ENCODE data around the gene DQX1. TPM values are rescaled to one million over a fixed set of nuclear protein-coding genes. Genes with fewer than 3 reads are reported as not detected.
"Not testable (repeated sequence)": the region's sequence is repeated elsewhere in the genome, so short reads cannot be mapped to it uniquely, and the experiment has no call there.

Gene DQX1
- total RNA-seq, 1 experiment from 2014 or later, result 0.81 TPM

DNA sequence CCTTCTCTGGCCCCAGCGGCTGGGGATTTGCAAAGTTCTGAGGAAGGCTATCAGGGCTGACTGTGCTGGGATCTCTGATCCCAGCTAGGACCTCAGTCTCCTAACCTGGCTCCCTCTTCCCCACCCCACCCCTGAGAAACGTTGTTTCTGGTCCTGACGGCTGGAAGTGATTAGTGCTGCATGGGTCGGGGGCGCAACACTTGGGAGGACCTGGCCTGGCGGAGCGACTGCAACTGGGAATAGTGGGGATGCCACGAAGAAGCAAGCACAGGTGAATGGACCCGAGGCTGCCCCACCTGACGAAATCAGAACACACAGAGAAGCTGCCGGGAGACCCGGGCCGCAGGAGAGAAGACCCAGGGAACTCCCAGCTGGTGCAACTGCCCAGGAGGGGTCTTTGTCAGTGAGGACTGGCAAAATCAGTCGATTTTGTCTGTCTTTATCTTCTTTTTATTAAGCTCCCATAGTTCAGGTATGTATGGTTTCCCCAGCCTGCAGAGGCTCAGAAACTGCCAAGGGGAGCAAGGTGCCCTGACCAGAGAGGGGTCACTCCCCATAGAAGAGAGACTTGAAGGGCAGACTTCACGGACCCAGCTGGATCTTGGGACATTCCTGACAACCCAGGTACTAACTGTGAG is 26.0 kb downstream of the DQX1 start:
- in situ Hi-C loops (cut with HindIII; ENCODE audit: low sequenced_read_pairs), result no loop called here
- DNase-seq (ENCODE audit: low spot score), result no peak

DNA sequence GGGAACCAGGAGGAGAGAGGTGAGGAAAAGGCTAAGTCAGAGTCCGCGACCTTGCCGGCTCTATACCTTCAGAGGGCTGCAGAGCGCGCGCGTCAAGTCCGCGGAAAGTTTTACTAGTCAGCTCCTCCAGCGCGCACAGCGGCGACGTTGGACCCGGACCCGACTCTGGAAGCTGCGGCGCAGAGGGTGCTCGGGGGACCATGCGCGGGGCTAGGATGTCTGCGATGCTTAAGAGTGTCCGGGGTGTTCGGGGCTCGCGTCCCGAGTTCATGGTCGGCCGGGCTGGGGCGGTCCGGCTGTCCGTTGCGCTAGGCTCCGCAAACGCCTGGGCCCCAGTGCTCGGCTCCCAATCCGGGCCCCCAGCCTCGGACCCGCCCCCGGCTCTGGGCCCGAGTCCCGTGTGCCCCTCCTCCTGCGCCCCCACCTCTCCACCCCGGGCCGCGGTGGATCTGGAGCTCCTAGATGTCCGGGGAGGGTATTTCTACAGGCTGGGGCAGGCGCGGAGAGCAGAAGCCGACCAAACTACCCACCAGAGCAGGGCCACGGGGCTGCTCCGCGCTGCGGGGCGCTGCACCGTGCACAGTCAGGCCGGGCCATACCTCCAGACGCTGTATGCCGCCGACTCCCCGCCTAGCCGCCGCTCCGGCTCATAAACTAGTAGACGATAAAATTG is 26.6 kb downstream of the DQX1 start, which contains the start of gene LBX2:
LBX2 (minus strand) TSS at position 337 of the 673 bp plus-strand sequence; CDS start at position 271, 66 bp downstream.
- DNase-seq (ENCODE audit: low spot score), result no peak
- in situ Hi-C loops (cut with HindIII; ENCODE audit: low sequenced_read_pairs), result no loop called here

- in situ Hi-C loops (cut with HindIII; ENCODE audit: low sequenced_read_pairs), result no loop called here
These were observed 27.3 kb downstream of the DQX1 start for GRCh38 chr2:74498500-74499266.

DNA sequence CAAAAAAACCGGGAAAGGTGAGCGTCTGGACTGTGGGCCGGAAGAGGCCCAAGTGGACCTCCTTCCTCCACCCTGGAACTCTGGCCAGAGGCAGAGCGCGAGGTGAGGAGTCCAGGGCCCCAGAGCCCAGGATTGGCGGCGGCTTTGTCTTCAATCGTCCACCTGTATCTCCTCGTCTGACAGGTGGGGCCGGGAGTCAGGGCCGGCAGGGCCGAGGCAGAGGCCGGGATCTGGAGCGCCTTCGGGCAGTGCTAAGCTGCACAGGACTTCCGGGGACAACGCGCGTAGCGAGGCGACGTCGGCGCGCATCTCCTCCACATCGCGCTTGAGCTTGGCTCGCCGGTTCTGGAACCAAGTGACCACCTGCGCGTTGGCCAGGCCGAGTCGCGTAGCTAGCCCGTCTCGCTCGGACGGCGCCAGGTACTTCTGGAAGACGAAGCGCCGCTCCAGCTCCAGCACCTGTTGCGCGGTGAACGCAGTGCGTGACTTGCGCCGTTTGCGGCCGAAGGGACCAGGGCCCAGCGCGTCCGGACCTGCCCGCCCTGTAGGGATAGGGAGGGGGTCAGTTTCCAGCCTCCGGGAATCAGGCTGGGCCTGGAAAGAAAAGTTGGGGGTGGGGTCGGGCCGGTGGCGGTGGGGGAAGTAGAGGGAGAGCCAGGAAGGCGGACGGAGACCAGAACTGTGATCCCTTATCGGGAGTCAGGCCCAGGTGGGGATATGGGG is 28.1 kb downstream of the DQX1 start:
- no peak for DNase-seq (ENCODE audit: low spot score)
- in situ Hi-C loops (cut with HindIII; ENCODE audit: low sequenced_read_pairs), result no loop called here

More at GRCh38 chr2:74498500-74499266, 27.3 kb downstream of the DQX1 start:
- DNase-seq (ENCODE audit: low spot score), result no peak

DNA sequence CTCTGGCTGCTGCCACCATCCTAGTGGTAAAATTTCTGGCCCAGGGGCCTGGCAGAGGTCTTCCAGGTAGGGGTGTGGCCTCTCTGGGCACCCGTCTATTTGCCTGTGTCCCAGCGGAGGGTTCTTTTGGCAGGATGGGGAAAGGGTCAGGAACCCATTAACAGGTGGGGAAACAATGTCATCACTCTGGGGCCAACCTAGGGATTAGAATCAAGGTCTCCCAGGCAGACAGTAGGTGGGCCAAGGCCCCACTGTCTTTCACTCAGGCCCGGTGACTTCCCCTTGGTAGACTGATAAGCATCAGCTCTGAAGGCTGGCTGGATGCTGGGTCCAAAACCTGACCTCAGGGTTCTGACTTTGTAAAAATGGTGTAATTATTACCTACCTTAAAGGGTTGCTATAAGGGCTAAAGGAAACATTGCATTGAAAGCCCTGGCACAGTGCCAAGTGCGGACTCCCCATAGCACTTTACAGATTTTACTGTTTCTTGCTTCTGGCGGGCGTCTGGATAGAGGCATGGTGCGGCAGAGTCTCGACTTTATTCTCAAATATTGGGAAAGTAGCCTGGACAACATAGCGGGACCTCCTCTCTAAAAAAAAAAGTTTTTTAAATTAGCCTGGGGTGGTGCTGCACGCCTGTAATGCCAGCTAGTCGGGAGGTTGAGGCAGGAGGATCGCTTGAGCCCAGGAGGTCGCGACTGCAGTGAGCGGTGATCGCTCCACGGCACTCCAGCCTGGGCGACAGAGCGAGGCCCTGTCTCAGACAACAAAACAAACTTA is 28.8 kb downstream of the DQX1 start:
- no peak for DNase-seq (ENCODE audit: low spot score)
- in situ Hi-C loops (cut with HindIII; ENCODE audit: low sequenced_read_pairs), result no loop called here

DNA sequence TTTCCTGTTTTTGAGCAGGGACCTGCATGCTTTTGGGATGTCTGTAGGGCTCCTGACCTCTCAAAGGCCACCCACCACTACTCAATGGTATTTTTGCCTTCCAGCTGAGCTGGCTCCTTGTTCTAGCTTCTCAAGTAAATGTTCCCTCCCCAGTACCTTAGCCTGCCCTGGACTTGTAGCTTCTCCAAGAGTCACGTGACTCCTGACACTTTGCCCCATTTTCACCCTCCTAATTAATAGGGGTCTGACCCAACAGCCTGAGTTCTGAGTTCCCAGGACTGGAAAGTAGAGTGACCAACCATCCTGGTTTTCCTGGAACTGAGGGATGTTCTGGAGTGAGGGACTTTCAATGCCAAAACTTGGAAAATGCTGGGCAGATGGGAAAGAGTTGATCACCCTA is 30.6 kb downstream of the DQX1 start:
- in situ Hi-C loops (cut with HindIII; ENCODE audit: low sequenced_read_pairs), result no loop called here
- no peak for DNase-seq (ENCODE audit: low spot score)

DNA sequence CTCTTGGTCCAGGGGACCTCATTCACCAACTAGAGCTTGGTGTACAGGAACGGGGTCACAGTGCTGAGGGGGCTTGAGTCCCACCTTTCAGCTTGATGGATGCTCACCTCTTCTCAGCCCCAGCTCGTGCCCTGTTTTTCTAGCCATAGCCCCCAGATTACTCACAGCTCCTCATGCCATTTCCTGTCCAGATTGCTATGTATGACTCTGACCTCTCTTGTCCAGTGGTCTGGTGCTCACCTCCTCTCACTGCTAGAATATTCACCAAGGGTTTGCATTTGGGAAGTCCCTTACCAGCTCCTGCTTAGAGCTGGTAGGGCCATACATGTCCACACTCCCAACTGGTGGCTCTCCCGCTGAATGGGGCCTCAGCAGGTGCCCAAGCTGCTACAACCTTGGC is 32.5 kb downstream of the DQX1 start:
- DNase-seq (ENCODE audit: low spot score), result no peak
- in situ Hi-C loops (cut with HindIII; ENCODE audit: low sequenced_read_pairs), result no loop called here

DNA sequence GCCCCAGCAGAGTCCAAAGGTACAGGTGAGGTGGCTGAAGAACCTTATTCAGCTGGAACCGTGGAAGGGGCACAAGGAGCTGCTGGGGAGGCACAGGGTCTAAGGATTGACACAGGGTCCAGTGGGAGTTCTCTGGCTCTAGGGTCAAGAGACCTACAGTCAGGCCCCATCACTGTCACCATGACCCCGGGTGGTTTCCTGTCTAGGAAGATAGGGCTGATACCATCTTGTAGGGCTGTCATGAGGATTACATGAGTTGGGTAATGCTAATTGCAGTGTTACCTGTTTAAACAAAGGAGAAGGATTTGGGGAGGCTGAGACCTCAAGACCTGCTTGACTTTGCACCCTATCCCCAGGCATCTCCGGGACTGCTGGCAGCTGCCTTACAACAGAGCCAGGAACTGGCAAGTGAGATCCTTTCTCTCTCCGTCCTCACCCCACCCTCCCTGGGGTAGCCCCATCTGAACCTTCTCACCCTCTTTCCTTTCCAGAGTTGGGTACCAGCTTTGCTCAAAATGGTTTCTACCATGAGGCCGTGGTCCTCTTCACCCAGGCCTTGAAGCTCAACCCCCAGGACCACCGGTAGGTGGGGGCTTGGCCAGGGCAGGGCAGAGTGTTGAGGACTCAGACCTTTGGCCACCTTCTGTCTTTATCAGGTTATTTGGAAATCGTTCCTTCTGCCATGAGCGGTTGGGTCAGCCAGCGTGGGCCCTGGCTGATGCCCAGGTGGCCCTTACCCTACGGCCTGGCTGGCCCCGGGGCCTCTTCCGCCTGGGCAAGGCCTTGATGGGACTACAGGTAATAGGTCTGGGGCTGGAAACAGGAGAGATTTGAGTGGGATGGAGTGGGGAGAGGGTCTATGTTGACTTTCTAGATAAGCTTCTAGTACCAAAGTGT is 34.1 kb downstream of the DQX1 start:
- DNase-seq (ENCODE audit: low spot score), result no peak
- in situ Hi-C loops (cut with HindIII; ENCODE audit: low sequenced_read_pairs), result no loop called here

DNA sequence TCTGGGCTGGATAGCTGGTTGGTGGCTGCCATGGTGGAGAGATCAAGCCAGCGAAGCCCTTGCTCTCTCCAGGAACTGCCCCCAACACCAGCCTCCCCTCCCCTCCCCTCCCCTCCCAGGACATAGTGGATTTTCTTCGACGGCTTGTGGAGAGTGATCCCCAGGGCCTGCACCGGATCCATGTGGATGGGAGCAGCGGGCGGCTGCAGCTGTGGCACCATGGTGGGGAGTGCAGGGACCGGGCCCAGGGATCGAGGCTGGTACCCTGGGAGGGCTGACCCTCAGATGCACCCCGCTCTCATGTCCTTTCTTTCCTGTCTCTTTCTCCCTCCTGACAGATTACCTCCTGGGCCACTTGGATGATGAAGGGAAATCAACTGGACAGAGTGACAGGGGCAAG is 36.1 kb downstream of the DQX1 start:
- in situ Hi-C loops (cut with HindIII; ENCODE audit: low sequenced_read_pairs), result no loop called here
- no peak for DNase-seq (ENCODE audit: low spot score)

DNA sequence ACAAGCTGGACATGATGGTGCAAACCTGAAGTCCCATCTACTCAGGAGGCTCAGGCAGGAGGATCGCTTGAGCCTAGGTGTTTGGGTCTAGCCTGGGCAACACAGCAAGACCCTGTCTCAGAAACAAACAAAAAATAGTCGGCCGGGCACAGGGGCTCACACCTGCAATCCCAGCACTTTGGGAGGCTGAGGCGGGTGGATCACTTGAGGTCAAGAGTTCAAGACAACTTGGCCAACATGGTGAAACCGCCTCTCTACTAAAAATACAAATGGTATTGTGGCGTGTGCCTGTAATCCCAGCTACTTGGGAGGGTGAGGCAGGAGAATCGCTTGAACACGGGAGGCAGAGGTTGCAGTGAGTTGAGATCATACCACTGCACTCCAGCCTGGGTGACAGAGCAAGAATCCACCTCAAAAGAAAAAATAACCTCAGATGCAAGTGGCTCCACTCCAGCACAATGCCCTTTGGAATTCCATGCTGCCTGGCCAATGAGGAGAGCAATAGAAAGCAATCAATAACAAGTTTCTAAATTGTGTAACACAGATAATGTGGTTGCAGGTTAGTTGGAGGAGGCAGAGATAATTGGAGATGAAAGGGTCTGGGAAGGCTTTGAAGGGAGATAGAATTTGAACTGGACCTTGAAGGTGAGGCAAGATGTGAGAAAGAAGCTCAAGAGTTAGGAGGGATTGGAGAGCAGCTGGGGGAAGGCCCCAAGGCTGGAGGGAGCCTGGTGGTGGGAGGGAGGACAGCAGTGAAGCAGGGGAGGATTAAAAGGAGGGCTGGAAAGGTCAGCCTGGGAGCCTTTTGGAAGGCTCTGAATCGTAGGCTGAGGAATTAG is 37.2 kb downstream of the DQX1 start:
- in situ Hi-C loops (cut with HindIII; ENCODE audit: low sequenced_read_pairs), result no loop called here
- no peak for DNase-seq (ENCODE audit: low spot score)

DNA sequence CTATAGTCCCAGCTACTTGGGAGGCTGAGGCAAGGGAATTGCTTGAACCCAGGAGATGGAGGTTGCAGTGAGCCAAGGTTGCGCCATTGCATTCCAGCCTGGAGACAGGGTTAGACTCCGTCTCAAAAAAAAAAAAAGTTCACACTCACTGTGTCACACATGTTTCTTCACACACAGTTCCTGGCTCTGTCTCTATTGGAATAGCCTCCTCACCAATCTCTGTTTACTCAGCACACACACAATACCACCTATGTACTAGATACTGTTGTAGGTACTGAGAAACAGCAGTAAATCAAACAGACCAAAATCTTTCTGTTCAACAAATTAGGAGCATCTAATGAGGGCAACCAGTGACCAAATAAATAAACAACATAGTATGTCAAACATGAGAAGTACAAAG is 39.9 kb downstream of the DQX1 start:
- in situ Hi-C loops (cut with HindIII; ENCODE audit: low sequenced_read_pairs), result no loop called here

DNA sequence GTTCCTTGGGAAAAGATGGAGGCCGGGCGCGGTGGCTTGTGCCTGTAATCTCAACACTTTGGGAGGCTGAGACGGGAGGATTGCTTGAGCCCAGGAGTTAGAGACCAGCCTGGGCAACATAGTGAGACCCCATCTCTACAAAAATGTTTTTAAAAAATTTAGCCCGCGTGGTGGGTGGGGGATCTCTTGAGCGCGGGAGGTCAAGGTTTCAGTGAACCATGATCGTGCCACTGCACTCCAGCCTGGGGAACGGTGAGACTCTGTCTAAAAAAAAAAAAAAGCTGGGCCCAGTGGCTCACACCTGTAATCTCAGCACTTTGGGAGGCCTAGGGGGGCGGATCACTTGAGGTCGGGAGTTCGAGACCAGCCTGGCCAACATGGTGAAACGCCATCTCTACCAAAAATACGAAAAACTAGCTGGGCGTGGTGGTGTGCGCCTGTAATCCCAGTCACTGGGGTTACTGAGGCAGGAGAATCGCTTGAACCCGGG is 42.3 kb downstream of the DQX1 start:
- in situ Hi-C loops (cut with HindIII; ENCODE audit: low sequenced_read_pairs), result not testable (repeated sequence)

More for the DNA sequence above, 39.9 kb downstream of the DQX1 start:
- DNase-seq (ENCODE audit: low spot score), result no peak

DNA sequence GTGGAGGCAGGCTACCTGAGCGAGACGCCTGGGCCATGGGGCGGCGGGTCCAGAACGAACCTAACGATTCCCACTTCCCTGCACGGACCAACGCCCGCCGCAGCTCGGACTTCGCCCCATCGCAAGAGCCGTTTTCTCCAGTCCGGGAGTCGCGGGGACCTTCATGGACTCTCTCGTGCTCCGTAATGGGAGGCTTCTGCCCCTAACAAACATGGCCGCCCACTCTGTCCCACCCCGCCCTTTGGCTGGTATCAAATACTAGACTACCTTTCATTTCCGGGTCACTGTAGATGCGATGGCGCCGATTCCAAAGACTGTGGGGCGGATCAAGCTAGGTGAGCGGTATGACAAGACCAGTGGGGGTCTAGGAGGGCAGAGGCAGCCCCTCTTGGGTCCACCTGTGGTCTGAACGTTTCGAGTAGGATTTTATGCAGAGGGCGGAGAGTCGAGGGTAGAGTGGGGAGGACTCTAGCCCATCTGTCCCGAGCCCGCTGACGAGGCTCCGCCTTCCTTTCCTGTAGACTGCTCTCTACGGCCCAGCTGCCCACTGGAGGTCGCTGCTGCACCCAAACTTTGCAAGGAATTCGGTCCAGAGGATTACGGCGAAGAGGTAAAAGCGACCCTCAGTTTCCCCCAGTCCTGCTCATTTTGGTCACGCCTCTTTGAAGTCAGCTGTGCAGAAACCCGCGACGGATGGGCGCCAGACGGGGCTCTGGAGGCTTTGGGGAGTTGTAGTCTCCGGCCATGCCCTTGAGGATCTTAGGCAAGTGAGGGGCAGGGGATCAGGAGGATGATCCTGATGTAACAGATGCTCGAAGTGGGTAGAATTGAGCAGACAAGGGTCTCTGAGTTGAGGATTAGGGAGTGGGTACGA is 43.0 kb downstream of the DQX1 start, which contains the start of the genes CCDC142 and TTC31:
CCDC142 (minus strand) TSS at position 198 of the 874 bp plus-strand sequence; CDS start at position 37, 161 bp downstream.
TTC31 (plus strand) TSS at position 281 of the 874 bp plus-strand sequence; CDS start at position 296, 15 bp downstream.
- in situ Hi-C loops (cut with HindIII; ENCODE audit: low sequenced_read_pairs), result no loop called here
- DNase-seq (ENCODE audit: low spot score), result peak; percentile 97

More for the DNA sequence above, 42.3 kb downstream of the DQX1 start:
- not testable (repeated sequence) for DNase-seq (ENCODE audit: low spot score)

GRCh38 chr2:74481961-74482800 is 43.9 kb downstream of the DQX1 start:
- in situ Hi-C loops (cut with HindIII; ENCODE audit: low sequenced_read_pairs), result no loop called here
- DNase-seq (ENCODE audit: low spot score), result no peak

GRCh38 chr2:74481431-74481830 is 44.6 kb downstream of the DQX1 start:
- in situ Hi-C loops (cut with HindIII; ENCODE audit: low sequenced_read_pairs), result no loop called here
- no peak for DNase-seq (ENCODE audit: low spot score)

Measured in G401 (cell line).